ENCODE data around the gene TRPM2. TPM values are rescaled to one million over a fixed set of nuclear protein-coding genes. Genes with fewer than 3 reads are reported as not detected.

Gene TRPM2
- total and polyA plus RNA-seq, 2 donors (not counting 3 experiments of a cell fraction or from before 2014, with no cell fraction given), result not detected

- H3K4me2 ChIP-seq (ENCODE audit: insufficient read depth, low read length), result no peak overlapping the region
- intact Hi-C loops (cut with micrococcal nuclease) (no loop called here), dilution Hi-C loops (cut with MboI; ENCODE audit: extremely low pct_ligation_motif_present, low sequenced_read_pairs) (no loop called here)
- H3K27ac ChIP-seq (ENCODE audit: insufficient read depth, low read depth, low read length), result no peak overlapping the region
- DNase-seq (ENCODE audit: low read depth, low spot score) (no peak), FAIRE-seq (no peak)
- H3K79me2 ChIP-seq (ENCODE audit: control insufficient read depth, insufficient read depth, low read length), result no peaks in the 10 kb centered on the region
- no peaks in the 10 kb centered on the region for H3K4me1 ChIP-seq (ENCODE audit: control insufficient read depth, extremely low read depth, insufficient read depth, low read length)
- no peaks in the 10 kb centered on the region for H4K20me1 ChIP-seq (replicated peaks; ENCODE audit: control insufficient read depth, extremely low read depth, insufficient read depth, low read length)
- BruUV-seq (replicated peaks), result no TSS peak
- no peaks in the 10 kb centered on the region for H3K27me3 ChIP-seq (ENCODE audit: control insufficient read depth in 2 of 2, insufficient read depth in 2 of 2, low read length in 2 of 2)
- POLR2A ChIA-PET, result no interaction called here
- H3K4me3 ChIP-seq (replicated peaks in 1 of 3; ENCODE audit: insufficient read depth in 1 of 3, low read depth in 1 of 3, low read length in 3 of 3), result no peak overlapping the region
- no peaks in the 10 kb centered on the region for H3K9me3 ChIP-seq (replicated peaks; ENCODE audit: control insufficient read depth, insufficient read depth, low read length)
- H2AFZ ChIP-seq (ENCODE audit: low read depth, low read length), result no peak overlapping the region
- no peaks in the 10 kb centered on the region for H3K36me3 ChIP-seq (ENCODE audit: control insufficient read depth in 2 of 2, extremely low read depth in 1 of 2, insufficient read depth in 2 of 2, low read length in 2 of 2)
- no peaks in the 10 kb centered on the region for H3K9me1 ChIP-seq (replicated peaks; ENCODE audit: control insufficient read depth, extremely low read depth, insufficient read depth, low read length)
- H3K9ac ChIP-seq (replicated peaks; ENCODE audit: extremely low read depth, insufficient read depth, low read length), result no peak overlapping the region
- CTCF ChIA-PET, result no interaction called here
- TF ChIP-seq JUN (IDR thresholded peaks at IDR 0.05; ENCODE audit: borderline replicate concordance, insufficient read depth, insufficient read length, low read depth) (no peak), GATA2 (IDR thresholded peaks at IDR 0.05; ENCODE audit: insufficient read depth, insufficient read length, low read depth, low read length) (no peak), FOS (IDR thresholded peaks at IDR 0.05; ENCODE audit: borderline replicate concordance, insufficient read depth, low read length) (no peak), EZH2 (IDR thresholded peaks at IDR 0.05; ENCODE audit: borderline replicate concordance, low read depth, low read length, severe bottlenecking) (no peak), MYC (IDR thresholded peaks at IDR 0.05; ENCODE audit: low read depth, low read length) (no peak), POLR2AphosphoS5 (IDR thresholded peaks at IDR 0.05; ENCODE audit: insufficient read depth, low read depth, low read length) (no peak), POLR2A (IDR thresholded peaks at IDR 0.05; ENCODE audit: low read depth, low read length) (no peak)
- TF ChIP-seq, protein P1, sequence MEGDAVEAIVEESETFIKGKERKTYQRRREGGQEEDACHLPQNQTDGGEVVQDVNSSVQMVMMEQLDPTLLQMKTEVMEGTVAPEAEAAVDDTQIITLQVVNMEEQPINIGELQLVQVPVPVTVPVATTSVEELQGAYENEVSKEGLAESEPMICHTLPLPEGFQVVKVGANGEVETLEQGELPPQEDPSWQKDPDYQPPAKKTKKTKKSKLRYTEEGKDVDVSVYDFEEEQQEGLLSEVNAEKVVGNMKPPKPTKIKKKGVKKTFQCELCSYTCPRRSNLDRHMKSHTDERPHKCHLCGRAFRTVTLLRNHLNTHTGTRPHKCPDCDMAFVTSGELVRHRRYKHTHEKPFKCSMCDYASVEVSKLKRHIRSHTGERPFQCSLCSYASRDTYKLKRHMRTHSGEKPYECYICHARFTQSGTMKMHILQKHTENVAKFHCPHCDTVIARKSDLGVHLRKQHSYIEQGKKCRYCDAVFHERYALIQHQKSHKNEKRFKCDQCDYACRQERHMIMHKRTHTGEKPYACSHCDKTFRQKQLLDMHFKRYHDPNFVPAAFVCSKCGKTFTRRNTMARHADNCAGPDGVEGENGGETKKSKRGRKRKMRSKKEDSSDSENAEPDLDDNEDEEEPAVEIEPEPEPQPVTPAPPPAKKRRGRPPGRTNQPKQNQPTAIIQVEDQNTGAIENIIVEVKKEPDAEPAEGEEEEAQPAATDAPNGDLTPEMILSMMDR (IDR thresholded peaks at IDR 0.05; ENCODE audit: extremely low read depth in 1 of 2, insufficient read depth in 1 of 2, low read depth in 1 of 2, low read length in 2 of 2), result no peak
- TF ChIP-seq, protein P2, sequence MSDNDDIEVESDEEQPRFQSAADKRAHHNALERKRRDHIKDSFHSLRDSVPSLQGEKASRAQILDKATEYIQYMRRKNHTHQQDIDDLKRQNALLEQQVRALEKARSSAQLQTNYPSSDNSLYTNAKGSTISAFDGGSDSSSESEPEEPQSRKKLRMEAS (IDR thresholded peaks at IDR 0.05; ENCODE audit: insufficient read depth, insufficient read length), result no peak
Observed at GRCh38 chr21:44427241-44428120, 74.1 kb downstream of the TRPM2 start.

Data from endothelial cell of umbilical vein (primary cell).